DOHH2 (cell line): ENCODE measurements around the gene CRTAC1.

Source experiments
- CTCF ChIP-seq: fragments of 200-600 bp; sonication (generic); IDR thresholded peaks from one replicate; pipeline ENCODE4 v1.5.1; 2014; ENCODE audit warnings: antibody characterized with exemption, mild to moderate bottlenecking, low read depth, low read length; ENCODE audit not compliant: poor library complexity, severe bottlenecking
- EZH2phosphoT487 ChIP-seq: fragments of 200-600 bp; sonication (generic); IDR thresholded peaks from 2 replicates; pipeline ENCODE4 v1.6.1; 2017; ENCODE audit warnings: borderline replicate concordance, mild to moderate bottlenecking, antibody characterized with exemption, low read length, moderate library complexity, mixed read lengths

- TF ChIP-seq CTCF (no peak), EZH2phosphoT487 (no peak)
These were observed 5.2 kb upstream of the CRTAC1 start for GRCh38 chr10:98035599-98035998.
